Measurements from ENCODE around the gene ZDHHC13.
"Not testable (repeated sequence)": the region's sequence is repeated elsewhere in the genome, so short reads cannot be mapped to it uniquely, and the experiment has no call there.

The ZDHHC13 gene

DNA sequence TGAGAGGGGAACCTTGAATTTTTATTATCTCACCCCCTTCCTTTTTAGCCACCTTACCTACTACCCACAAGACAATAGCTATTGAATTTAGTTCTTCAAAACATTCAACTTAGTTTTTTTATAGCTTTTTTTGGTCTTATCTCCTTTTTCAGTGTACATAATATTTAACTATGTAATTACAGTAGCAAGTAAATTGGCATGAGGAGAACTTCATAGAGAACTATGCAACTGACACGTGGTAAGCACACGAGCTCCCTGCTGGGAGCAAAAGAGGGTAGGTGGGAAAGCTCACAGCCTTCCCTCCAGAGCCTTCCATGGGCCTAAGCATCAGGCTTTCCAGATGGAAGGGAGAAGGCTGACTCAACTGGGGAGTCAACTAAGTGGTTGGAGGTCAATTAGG, 22.1 kb upstream of the ZDHHC13 start:
- DNase-seq: no peak

DNA sequence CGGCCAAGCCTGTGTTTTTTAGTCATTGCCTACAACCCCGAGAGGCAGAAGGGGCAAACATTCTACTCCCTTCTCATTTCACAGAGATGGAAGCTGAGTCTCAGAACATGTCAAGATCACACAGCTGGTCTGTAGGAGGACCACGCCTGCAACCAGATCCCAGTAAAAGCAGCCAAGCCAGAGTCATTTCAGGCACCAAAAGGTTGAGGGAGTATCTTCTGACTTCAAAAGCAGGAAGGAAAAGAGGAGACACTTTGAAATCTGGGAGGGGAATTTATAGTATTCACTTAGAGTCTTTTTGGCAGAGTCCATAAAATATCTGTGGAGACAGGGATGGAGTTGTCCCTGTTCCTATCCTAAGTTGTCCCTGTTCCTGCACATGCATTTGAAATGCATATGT, 17.9 kb upstream of the ZDHHC13 start:
- DNase-seq: no peak

DNA sequence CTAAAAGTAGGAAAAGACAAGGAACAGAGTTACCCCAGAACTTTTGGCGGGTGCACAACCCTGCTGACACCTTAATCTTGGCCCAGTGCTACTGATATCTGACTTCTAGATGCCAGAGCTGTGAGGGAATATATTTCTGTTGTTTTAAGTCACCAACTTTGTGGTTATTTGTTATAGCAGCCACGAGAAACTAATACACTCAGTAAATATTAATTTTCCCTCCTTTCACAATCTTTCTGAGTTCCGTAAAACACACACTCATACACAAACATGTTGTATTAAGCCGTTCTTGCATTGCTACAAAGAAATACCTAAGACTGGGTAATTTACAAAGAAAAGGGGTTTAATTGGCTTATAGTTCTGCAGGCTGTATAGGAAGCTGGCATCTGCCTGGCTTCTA, 16.1 kb upstream of the ZDHHC13 start:
- no peak for DNase-seq

DNA sequence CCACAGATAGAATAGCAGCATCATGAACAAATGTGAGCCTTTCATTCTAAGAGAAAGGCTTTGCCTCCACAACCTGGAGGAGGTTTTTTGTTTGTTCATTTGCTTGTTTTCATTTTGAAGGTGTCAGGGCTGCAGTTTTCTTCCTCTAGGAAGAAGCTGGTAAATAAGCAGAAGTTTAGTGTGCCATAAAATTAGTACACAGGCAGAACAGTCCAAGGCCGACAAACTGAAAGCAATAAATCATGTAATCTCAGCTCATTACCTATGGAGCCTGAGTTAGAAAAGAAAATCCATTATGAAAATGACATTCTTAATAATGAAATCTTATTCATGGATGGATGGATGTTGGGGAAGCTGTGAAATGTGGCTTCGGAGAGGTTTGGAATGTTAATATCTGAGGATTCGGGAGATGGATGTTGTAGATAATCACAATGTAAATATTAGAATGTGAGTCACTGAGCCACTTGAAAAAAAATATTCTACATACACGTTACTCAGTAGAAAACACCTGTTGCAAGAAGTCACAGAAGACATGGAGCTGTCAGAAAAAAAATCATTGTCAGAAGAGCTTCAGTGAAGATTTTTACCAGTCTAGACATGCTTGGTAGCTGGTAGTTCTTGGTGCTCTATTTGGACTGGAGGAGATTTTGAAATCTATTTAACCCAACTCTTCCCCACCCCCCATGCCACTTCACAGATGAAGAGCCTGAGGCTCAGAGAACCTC, 15.0 kb upstream of the ZDHHC13 start:
- no peak for DNase-seq

DNA sequence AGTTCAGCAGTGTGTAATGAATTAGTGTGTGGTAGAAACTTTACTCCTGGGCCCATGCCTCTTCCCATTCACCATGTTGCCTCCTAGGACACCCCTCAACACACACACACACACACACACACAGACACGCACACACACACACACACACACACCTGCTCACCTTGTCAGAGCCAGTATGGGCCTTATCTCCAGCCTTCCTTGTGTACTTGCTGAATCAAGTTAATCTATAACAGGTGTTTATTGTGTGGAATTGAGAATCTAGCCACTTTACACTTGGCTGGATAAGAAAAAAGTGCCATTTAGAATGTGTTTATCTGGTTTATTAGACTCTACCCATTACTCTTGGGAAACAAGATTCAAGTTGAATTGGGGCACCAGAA, 14.5 kb upstream of the ZDHHC13 start:
- DNase-seq: no peak

DNA sequence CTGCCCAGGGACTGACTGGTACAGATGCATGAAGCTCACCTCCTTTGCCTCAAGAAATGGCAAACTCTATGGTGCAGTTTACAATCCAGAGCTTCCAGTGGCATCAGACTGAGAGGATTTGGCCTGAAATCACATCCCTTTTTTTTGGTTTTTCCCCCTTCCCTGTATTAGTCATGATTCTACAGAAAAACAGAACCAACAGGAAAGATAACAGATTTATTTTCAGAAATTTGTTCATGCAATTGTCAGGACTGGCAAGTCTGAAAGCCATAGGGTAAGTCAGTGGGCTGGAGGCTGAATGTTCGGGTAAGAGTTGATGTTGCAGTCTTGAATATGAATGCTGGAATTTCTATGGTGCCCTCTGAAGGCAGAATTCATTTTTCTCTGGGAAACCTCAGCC, 12.0 kb upstream of the ZDHHC13 start:
- no peak for DNase-seq

DNA sequence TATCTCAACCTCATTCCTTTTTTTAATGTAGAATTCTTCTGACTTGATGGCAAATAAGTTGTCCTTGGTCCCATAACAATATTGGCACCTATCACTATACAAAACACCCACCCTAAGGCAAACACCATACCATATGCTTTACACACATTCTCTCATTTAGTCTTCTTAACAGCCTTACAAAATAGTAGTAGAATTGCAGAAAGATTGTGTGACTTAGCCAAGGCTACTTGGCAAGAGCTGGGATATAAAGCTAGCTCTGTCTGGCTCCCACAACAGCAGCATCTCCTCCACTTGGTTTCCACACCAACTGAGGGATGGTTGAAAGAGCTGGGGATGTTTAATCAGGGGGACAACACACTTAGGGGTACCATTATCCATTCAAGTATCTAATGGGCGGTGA, 9.8 kb upstream of the ZDHHC13 start:
- no peak for DNase-seq

DNA sequence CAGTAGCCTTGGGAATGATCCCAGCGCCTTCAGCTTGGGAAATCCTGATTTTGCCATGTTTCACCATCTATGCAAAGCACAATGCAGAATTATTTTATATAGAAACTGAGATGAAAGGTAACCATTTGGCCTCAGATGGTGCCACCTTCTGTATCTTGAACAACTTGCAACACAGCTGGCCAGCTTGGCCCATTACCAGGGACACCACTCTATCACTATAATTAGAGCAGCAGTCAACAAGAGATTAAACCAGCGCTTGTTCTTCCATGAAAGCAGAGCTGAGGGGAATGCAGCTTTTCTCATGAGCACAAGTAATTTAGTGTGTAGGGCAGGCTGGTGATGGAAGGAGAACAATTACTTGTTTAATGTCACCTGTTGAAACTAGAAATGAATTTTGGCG, 6.7 kb upstream of the ZDHHC13 start:
- peak in 10 of 56 donors; percentile 4 to 40 (median 20) for DNase-seq

DNA sequence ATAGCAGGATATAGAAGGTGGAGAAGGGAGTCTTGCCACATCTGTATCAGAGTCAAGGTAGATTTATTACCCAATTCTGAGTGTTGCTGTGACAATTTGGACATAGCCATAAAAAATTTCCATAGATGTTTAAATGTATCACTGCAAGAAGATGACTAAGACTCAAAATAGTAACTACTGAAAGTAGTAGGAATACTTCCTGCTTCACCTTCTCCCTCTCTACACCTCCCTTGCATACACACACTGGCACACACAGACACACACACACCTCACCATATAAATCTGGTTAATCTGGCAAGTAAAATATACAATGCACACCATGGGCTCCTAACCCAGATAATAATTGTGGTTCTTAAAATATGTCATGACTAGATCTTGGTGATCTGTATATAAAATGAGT, 5.2 kb upstream of the ZDHHC13 start:
- no peak for DNase-seq

DNA sequence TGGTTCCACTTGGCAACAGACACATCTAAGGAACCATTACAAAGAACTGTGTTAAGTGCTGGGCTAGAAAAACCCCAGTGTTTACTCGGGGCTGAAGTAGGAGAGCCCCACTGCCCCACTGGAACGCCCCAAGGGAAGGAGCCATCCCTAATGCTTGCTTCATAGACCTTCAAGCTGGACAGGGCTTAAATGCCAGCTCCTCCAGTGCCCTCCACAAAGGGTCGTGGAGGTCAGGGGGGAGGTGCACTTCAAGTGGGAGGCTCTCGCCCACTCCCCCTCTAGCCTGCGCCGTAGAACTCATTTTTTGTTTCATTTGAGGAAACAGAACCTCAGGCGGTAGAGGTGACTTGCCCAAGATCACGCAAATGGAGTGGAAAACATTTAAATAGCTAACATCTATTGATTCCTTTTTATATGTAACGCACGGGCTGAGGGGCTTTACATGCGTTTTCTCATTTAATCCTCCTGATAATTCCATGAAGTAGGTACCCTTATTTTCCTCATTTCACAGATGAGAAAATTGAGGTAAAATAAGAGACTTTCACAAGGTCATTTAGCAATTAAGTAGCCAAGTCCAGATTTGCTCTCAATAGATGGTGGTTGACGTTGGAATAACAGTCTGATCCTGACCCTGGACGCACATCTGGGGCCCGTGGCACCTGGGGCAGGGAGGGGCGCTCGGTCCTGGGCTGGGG, 545 bp upstream of the ZDHHC13 start:
- DNase-seq: no peak

DNA sequence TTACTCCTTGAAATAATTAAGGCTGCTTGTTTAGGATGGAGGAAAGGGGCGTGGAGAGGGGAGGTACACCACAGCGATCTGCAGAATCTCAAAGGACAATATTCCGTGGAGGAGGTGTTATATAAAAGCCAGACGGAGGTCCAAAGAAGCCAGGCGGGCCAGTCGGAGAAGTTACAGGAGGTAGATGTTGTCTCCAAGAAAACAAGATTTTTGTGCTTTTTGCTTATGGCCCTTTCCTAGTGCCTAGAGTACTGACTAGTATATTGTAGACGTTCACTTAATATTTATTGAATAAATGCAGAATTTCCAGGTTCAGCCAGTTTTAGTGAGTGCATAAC, 761 bp downstream of the ZDHHC13 start:
- no peak for DNase-seq

DNA sequence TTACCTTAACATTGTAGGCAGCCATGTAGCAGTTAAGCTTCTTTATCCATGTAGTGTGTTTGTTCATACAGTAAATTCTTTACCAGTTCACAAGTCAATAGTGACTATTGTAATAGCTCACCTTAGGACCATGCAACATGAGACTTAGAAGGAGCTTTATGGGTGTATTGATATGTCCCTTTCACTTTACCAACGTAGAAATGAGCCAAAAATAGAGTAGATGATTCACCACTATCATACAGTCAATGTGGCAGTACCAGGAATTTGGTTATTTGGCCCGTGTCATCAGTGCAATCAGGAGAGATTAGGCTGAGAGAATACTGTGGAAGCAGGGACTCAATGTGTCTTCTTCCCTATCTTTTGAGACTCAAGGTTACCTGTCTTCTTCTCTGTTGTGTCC, 4.7 kb downstream of the ZDHHC13 start:
- DNase-seq: no peak

DNA sequence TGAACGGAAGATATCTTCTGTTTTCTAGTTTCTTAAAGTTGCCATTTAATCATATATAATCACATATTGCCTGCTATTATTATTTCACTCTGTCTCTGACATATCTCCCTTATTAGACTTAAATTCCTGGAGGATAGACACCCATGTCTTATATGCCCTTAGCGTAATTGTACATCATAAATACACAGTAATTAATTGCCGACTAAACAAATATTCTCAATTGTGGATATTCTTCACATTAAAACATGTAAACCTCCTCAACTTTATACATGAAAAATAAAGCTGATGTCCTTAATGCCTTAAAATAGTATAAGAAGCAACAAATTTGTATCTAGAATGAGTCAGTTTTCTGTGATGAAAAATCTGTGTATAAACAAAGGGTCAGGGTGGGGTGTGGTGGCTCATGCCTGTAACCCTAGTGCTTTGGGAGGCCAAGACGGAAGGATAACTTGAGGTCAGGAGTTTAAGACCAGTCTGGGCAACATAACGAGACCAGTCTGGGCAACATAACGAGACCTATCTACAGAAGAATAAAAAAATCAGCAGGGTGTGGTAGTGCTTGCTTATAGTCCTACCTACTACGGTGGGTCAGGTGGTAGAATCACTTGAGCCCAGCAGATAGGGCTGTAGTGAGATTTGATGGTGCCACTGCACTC, 6.1 kb downstream of the ZDHHC13 start:
- DNase-seq: no peak

DNA sequence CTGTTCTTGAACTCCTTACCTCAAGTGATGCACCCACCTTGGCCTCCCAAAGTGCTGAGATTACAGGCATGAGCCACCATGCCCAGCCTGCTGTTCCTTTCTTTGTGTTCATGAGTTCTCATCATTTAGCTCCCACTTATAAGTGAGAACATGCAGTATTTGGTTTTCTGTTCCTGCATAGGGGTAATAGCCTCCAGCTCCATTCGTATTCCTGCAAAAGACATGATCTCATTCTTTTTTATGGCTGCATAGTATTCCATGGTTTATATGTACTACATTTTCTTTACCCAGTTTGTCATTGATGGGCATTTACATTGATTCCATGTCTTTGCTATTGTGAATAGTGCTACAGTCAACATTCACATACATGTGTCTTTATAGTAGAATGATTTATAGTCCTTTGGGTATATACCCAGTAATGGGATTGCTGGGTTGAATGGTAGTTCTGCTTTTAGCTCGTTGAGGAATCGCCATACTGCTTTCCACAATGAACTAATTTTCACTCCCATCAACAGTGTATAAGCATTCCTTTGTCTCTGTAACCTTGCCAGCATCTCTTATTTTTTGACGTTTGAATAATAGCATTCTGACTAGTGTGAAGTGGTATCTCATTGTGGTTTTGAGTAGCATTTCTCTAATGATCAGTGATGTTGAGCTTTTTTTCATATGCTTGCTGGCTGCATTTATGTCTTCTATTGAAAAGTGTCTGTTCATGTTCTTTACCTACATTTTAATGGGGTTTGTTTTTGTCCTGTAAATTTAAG, 9.8 kb downstream of the ZDHHC13 start:
- DNase-seq: not testable (repeated sequence)

DNA sequence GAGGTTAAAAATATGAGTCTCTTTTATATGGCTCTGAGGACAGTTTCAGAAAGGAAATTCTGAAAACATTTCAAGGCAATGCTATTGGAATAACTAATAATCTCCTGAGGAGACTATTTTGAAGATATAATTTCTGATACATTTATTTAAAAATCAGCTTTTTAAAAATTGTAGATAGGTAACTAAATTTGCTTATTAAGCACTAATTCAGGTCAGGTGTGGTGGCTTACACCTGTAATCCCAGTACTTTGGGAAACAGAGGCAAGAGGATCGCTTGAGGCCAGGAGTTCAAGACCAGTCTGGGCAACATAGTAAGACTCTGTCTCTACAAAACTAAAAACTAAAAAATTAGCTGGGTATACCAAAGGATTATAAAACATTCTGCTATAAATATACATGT, 17.0 kb downstream of the ZDHHC13 start:
- no peak for DNase-seq

DNA sequence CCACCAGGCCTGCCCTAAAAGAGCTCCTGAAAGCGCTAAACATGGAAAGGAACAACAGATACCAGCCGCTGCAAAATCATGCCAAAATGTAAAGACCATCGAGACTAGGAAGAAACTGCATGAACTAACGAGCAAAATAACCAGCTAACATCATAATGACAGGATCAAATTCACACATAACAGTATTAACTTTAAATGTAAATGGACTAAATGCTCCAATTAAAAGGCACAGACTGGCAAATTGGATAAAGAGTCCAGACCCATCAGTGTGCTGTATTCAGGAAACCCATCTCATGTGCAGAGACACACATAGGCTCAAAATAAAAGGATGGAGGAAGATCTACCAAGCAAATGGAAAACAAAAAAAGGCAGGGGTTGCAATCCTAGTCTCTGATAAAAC, 19.9 kb downstream of the ZDHHC13 start:
- not testable (repeated sequence) for DNase-seq

DNA sequence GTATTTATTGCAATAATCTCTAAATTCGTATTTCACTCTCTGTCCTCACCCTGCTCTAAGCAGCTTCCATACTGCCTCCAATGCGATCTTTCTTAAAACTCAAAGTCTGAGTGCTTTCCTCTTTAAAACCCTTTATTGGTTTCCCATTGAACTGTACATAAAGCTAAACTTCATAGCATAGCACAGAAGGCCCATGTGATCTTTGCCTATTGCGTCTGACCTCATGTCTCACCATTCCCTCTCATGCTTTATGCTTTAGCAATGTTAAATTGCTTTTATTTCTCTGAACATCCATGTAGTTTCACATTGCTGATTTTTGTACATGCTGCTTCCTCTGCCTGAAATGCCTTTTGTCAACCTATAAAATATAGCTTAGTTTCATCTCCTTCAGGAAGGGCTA, 28.4 kb downstream of the ZDHHC13 start:
- DNase-seq: no peak

DNA sequence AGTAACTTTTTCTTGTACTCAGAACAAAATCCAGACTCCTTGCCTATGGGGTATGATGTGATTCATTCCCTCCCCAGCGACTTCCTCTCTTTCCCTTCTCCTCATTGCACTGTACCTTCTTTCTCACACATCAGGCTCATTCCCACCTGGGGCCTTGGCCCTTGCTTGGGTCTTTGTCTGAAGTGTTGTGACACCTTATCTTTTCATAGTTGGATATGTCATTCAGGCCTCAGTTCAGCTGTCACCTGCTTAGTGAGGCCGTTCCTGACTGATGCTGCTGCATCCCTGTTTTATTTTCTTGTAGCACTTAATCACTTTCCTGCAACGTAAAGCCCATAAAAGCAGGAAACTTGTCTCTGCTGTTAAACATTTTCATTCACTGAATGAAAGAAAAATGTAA, 39.9 kb downstream of the ZDHHC13 start:
- no peak for DNase-seq

DNA sequence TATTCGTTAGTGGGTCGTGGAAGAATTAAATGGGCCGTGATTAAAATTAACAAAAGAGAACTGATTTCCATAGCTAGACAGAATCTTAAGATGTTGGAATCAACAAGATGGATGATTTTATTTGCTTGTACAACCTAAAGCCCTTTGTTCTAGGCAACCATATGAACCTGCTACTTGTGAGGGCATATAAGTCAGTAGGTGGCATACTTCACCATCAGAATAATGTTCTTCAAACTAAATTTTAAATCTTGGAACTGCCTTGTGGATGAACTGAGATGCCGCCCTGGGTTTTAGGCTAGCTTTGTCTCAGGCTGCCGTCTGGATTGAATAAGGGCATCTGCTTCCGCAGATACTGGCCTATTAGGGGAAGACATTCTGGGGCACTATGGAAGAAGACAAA, 43.9 kb downstream of the ZDHHC13 start:
- no peak for DNase-seq

DNA sequence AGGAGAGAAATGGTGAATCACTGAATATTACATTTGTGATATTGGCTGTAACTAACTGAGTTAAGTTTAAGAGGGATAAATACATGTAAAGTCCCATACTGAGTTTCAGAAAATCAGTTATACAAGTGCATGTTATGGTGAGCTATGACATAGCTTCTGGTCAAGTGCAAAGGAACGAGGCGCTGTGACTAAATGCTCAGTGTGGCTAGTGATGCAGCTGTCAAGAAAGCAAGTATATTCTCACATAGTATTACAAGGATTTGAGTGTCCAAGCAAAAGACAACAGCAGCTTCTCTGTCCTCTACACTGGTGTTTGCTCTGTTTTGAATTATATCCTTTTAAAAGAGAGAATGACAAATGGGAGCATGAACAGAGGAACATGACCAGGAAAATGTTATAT, 44.7 kb downstream of the ZDHHC13 start:
- no peak for DNase-seq

DNA sequence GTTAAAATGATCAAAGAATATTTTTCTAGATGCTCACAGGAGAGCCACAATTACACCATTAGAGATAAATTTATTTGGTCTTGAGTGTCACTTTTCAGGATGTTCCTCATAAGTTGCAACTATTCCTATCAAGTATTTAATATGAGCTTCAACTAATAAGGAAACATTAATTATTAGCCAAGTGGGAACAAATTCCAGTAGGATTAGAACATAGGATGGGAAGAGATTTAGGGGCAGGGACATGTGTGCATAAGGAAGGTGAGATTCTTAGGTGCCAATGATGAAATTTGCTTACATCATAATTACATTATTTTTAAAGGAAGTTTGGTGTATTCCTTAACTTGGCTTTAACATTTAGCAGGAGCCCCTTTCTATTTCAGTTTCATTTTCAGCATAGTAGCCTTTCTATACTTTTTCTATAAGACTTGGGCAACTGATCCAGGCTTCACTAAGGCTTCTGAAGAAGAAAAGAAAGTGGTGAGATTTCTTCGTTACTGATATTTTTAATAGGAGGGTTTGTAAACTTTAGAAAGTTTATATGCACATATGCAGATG, 46.1 kb downstream of the ZDHHC13 start:
- no peak for DNase-seq

DNA sequence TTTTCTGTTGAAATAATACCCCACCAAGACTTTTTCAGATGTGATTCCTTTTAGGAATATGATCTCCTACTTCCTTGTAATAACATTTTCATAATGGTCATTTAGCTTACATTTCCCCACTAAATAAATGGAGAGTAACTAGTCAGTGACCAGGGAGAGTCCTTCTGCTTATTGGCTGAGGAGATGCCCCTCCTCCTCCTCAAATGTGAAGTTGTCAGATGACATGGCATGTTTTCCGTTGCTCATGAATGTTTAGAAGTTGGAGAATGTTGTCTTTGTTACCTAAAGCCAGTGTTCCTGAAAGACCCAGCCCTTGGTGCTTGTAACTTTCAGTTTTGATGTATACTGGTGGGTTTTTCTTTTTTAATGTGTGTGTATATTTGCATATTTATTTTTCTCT, 46.6 kb downstream of the ZDHHC13 start:
- no peak for DNase-seq

All from amygdala (tissue), 56 donors.